A549 (cell line): ENCODE measurements around the gene CD300E.

Experiments
- ESRRA ChIP-seq: fragments of 150-350 bp; IDR thresholded peaks from 2 replicates; pipeline ENCODE4 v1.6.1; 2014; ENCODE audit warnings: mild to moderate bottlenecking, low read length, borderline replicate concordance
- KDM1A ChIP-seq: fragments of 200-600 bp; sonication (generic); IDR thresholded peaks from 2 replicates; pipeline ENCODE4 v1.6.1; 2016; ENCODE audit warnings: low read depth, mild to moderate bottlenecking
- NR3C1 ChIP-seq: fragments of >200 bp; sonication (Bioruptor Twin); formaldehyde crosslinking; IDR thresholded peaks from 3 replicates; pipeline ENCODE4 v1.6.1; 2017
- POLR2A ChIP-seq: IDR thresholded peaks from 2 replicates; pipeline ENCODE4 v1.6.1; 2012; ENCODE audit warnings: mild to moderate bottlenecking, low read length
- POLR2AphosphoS2 ChIP-seq: conservative IDR thresholded peaks from 2 replicates; pipeline ENCODE4 v1.6.1; 2012; ENCODE audit warnings: low read length, improper control_type of control experiment, inconsistent platforms
- RFX5 ChIP-seq: fragments of 450-650 bp; IDR thresholded peaks from 2 replicates; pipeline ENCODE4 v1.7.1; 2014; ENCODE audit warnings: antibody characterized with exemption, mild to moderate bottlenecking, moderate library complexity
- RNF2 ChIP-seq: fragments of 200-600 bp; sonication (generic); IDR thresholded peaks from 2 replicates; pipeline ENCODE4 v1.6.1; 2016; ENCODE audit warnings: low read depth, mild to moderate bottlenecking, antibody characterized with exemption, moderate library complexity, borderline replicate concordance
- TF ChIP-seq, protein P1 (sequence below): fragments of >200 bp; sonication (Bioruptor Twin); formaldehyde crosslinking; IDR thresholded peaks from 3 replicates; pipeline ENCODE4 v1.5.1; 2016
- TF ChIP-seq, protein P2 (sequence below): IDR thresholded peaks from 2 replicates; pipeline ENCODE4 v1.6.1; 2012
- TF ChIP-seq, protein P3 (sequence below): fragments of 450-650 bp; IDR thresholded peaks from 2 replicates; pipeline ENCODE4 v1.6.1; 2014; ENCODE audit warnings: antibody characterized with exemption
- TF ChIP-seq, protein P4 (sequence below): IDR thresholded peaks from 2 replicates; pipeline ENCODE4 v1.6.1; 2012; ENCODE audit warnings: low read depth, borderline replicate concordance
- TF ChIP-seq, protein P5 (sequence below): fragments of 200-600 bp; sonication (generic); IDR thresholded peaks from 2 replicates; pipeline ENCODE4 v1.6.1; 2016; ENCODE audit warnings: antibody characterized with exemption, mild to moderate bottlenecking, moderate library complexity

DNA sequence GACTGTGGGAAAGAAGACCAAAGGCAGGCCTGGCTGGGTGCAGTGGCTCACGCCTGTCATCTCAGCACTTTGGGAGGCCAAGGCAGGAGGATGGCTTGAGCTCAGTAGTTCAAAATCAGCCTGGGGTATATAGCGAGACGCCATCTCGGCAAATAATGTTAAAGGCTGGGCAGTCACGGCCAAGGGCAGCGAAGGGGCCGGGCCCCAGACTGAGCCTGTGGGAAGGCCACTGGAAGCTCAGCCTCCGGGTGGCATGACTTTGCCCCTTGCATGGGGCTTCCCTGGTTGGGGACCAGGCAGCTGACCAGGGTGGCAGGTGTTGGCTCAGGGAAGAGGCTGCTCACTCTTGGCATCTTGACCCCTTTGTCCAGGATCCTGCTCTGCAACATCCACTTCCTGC lies 17.5 kb downstream of the CD300E start:
- no peak for TF ChIP-seq RFX5
- no peak for TF ChIP-seq POLR2A
- TF ChIP-seq, protein P1, sequence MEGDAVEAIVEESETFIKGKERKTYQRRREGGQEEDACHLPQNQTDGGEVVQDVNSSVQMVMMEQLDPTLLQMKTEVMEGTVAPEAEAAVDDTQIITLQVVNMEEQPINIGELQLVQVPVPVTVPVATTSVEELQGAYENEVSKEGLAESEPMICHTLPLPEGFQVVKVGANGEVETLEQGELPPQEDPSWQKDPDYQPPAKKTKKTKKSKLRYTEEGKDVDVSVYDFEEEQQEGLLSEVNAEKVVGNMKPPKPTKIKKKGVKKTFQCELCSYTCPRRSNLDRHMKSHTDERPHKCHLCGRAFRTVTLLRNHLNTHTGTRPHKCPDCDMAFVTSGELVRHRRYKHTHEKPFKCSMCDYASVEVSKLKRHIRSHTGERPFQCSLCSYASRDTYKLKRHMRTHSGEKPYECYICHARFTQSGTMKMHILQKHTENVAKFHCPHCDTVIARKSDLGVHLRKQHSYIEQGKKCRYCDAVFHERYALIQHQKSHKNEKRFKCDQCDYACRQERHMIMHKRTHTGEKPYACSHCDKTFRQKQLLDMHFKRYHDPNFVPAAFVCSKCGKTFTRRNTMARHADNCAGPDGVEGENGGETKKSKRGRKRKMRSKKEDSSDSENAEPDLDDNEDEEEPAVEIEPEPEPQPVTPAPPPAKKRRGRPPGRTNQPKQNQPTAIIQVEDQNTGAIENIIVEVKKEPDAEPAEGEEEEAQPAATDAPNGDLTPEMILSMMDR: no peak
- TF ChIP-seq, protein P2, sequence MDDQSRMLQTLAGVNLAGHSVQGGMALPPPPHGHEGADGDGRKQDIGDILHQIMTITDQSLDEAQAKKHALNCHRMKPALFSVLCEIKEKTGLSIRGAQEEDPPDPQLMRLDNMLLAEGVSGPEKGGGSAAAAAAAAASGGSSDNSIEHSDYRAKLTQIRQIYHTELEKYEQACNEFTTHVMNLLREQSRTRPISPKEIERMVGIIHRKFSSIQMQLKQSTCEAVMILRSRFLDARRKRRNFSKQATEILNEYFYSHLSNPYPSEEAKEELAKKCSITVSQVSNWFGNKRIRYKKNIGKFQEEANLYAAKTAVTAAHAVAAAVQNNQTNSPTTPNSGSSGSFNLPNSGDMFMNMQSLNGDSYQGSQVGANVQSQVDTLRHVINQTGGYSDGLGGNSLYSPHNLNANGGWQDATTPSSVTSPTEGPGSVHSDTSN: no peak
- TF ChIP-seq ESRRA: no peak
- TF ChIP-seq POLR2AphosphoS2: no peak
- TF ChIP-seq, protein P3, sequence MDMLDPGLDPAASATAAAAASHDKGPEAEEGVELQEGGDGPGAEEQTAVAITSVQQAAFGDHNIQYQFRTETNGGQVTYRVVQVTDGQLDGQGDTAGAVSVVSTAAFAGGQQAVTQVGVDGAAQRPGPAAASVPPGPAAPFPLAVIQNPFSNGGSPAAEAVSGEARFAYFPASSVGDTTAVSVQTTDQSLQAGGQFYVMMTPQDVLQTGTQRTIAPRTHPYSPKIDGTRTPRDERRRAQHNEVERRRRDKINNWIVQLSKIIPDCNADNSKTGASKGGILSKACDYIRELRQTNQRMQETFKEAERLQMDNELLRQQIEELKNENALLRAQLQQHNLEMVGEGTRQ: no peak
- no peak for TF ChIP-seq RNF2
- TF ChIP-seq KDM1A: no peak
- TF ChIP-seq, protein P4, sequence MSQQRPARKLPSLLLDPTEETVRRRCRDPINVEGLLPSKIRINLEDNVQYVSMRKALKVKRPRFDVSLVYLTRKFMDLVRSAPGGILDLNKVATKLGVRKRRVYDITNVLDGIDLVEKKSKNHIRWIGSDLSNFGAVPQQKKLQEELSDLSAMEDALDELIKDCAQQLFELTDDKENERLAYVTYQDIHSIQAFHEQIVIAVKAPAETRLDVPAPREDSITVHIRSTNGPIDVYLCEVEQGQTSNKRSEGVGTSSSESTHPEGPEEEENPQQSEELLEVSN: no peak
- TF ChIP-seq NR3C1: no peak
- TF ChIP-seq, protein P5, sequence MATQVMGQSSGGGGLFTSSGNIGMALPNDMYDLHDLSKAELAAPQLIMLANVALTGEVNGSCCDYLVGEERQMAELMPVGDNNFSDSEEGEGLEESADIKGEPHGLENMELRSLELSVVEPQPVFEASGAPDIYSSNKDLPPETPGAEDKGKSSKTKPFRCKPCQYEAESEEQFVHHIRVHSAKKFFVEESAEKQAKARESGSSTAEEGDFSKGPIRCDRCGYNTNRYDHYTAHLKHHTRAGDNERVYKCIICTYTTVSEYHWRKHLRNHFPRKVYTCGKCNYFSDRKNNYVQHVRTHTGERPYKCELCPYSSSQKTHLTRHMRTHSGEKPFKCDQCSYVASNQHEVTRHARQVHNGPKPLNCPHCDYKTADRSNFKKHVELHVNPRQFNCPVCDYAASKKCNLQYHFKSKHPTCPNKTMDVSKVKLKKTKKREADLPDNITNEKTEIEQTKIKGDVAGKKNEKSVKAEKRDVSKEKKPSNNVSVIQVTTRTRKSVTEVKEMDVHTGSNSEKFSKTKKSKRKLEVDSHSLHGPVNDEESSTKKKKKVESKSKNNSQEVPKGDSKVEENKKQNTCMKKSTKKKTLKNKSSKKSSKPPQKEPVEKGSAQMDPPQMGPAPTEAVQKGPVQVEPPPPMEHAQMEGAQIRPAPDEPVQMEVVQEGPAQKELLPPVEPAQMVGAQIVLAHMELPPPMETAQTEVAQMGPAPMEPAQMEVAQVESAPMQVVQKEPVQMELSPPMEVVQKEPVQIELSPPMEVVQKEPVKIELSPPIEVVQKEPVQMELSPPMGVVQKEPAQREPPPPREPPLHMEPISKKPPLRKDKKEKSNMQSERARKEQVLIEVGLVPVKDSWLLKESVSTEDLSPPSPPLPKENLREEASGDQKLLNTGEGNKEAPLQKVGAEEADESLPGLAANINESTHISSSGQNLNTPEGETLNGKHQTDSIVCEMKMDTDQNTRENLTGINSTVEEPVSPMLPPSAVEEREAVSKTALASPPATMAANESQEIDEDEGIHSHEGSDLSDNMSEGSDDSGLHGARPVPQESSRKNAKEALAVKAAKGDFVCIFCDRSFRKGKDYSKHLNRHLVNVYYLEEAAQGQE: no peak
